Nucleus accumbens (tissue), 56 donors: Measurements from ENCODE around the gene TRIM56.
"Not testable (repeated sequence)": the region's sequence is repeated elsewhere in the genome, so short reads cannot be mapped to it uniquely, and the experiment has no call there.

ENCODE experiments used
- DNase-seq, 56 donors: peaks; one replicate each; lab custom pipeline; 2025; lab: John Stamatoyannopoulos, UW

TRIM56 gene

GRCh38 chr7:101088858-101089529, 3.7 kb downstream of the TRIM56 start:
- no peak for DNase-seq

- DNase-seq, result no peak
Measured at GRCh38 chr7:101089876-101090275, 4.6 kb downstream of the TRIM56 start.

DNA sequence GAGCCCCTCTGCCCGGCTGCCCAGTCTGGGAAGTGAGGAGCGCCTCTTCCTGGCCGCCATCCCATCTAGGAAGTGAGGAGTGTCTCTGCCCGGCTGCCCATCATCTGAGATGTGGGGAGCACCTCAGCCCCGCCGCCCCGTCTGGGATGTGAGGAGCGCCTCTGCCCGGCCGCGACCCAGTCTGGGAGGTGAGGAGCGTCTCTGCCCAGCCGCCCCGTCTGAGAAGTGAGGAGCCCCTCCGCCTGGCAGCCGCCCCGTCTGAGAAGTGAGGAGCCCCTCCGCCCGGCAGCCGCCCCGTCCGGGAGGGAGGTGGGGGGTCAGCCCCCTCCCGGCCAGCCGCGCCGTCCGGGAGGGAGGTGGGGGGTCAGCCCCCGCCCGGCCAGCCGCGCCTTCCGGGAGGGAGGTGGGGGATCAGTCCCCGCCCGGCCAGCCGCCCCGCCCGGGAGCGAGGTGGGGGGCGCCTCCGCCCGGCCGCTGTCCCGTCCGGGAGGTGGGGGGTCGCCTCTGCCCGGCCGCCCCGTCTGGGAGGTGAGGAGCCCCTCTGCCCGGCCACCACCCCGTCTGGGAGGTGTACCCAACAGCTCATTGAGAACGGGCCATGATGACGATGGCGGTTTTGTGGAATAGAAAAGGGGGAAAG, 7.1 kb downstream of the TRIM56 start:
- not testable (repeated sequence) for DNase-seq

DNA sequence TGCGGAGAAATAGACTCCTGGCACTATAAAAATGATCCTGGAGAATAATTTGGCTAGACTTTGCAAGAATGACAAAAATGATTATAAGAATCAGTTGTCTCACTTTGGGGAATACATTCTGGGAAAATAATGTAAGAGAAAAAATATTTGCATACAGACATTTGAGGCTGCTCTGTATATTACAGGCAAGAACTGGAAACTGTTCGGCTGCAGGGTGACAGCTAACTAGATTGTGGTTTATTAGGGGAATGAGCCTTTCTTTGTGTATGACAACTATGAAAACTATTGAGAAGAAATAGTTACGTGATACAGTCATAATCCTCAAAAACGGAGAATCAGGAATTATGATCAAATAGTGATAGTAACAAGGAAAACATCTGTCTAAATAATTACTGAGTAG, 8.6 kb downstream of the TRIM56 start:
- no peak for DNase-seq

DNA sequence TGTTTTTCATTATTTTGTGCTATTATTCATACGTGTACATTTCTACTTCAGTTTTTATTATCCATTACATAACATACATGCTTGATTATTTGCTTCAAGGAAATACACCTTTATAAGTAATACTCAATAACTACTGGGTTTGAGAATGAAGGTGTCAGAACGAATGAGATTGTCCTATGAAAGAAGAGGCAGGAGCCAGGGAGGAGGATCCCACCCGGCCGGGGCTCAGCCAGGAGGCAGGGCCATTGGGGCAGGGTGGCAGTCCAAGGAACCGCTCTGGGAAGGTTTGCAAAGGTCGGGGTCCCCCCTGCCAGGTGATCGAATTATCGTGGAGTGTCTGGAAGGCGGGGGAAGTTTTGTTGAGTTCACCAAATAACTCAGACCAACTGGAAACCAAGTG, 9.1 kb downstream of the TRIM56 start:
- DNase-seq, result no peak

GRCh38 chr7:101094791-101095375, 9.6 kb downstream of the TRIM56 start:
- peak in 20 of 56 donors; percentile 2 to 60 (median 14) for DNase-seq

DNA sequence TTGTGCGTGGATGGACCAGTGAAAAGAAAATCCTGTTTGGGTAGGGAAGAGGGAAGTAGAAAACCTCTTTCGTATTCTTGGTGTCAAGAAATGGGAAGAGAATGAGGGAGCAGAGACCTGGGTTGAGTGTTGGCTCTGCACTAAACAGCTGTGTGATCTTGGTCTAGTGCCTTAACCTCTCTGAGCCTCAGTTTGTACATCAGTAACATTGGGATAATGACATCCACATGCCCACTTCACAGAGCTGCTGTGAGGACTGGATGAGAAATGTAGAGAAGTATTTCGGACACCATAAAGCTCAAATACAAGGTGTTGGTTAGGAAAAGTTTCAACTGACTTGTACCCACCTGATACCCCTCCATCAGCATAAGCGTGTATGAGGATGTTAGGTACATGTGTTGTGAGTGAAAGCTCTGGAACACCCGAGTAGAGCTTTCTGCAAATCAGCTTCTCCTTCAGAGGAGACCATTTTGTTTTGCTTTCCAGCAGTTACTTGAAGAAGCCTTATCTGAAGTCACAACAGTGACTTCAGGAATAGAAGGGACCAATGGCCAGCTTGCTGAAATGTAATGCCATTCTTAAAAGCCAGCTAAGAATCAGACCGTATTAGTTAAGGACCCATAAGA, 11.2 kb downstream of the TRIM56 start:
- DNase-seq, result no peak

DNA sequence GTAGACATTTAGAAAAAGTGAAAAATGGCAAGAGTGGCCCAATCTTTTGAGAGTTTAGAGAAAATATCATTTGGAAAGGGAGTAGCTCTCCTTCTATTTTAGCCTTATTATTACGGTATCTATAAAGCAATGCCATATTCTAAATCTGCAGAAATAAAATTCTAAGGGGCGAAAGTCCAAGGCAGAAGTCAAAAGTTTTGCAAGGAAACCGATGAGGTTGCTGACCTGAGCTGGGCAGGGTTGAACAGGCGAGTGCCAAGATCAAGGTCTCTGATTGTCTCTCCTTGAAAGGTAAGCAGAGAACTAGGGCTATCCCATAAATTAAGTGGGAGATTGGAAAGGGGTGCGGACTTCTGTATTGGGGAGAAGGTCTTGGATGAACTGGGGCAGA, 11.7 kb downstream of the TRIM56 start:
- no peak for DNase-seq

GRCh38 chr7:101097561-101097960, 12.3 kb downstream of the TRIM56 start:
- DNase-seq, result no peak

GRCh38 chr7:101099969-101100781, 14.9 kb downstream of the TRIM56 start:
- DNase-seq, result peak; percentile 12 to 95 (median 78)

DNA sequence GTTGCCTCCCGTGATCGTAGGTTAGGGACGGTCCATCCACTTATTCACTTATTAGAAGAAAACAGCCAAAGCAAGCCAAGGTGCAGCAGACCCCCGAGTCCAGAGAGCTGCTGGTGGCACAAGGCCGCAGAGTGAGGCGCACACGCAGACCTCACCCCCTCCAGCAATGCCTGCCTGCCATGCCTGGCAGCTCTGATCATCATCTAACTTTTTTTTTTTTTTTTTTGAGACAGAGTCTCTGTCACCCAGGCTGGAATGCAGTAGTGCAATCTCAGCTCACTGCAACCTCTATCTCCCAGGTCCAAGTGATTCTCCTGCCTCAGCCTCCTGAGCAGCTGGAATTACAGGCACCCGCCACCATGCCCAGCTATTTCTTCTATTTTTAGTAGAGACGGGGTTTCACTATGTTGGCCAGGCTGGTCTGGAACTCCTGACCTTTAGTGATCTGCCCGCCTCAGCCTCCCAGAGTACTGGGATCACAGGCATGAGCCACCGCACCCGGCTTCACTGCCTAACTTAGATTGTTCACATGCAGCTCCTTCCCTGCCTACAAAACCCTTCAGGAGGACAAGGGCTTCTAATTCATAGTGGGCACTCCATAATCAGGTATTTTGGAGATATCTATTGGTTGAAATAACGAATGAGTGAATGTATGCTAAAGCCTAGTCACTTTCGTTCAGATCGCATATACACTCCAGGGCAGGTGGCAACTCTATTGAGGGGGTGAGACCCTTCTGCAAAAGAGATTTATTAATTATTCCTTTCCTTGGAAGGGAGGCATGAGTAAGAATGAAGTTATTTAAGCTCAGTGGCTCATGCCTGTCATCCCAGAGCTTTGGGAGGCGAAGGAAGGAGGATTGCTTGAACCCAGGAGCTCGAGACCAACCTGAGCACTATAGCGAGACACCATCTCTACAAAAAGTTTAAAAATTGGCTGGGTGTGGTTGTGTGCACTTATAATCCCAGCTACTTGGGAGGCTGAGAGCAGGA, 15.9 kb downstream of the TRIM56 start:
- peak in 1 of 56 donors; percentile 23 for DNase-seq

DNA sequence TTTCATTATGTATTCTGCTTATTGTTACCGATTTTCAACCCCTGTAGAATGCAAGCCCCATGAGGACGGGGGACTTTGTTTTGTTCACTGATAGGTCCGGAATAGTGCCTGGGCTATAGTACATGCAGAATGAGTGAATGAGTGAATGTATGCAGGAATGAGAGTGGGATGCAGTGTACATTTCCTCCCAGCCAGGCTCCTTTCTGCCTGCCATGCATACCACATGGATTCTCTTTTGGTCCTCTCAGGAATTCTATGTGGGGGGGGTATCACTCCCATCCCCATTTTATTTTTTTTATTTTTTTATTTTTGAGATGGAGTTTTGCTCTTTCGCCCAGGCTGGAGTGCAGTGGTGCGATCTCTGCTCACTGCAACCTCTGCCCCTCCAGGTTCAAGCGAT, 16.7 kb downstream of the TRIM56 start:
- DNase-seq, result no peak

DNA sequence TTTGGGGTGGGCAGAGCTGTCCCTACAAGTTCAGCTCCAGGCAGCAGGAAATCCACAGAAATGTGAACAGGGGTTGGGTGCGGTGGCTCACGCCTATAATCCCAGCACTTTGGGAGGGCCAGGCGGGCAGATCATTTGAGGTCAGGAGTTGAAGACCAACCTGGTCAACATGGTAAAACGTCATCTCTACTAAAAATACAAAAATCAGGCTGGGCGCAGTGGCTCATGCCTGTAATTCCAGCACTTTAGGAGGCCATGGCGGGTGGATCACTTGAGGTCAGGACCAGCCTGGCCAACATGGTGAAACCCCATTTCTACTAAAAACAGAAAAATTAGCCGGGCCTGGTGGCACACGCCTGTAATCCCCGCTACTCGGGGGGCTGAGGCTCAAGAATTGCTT, 18.4 kb downstream of the TRIM56 start:
- DNase-seq, result not testable (repeated sequence)

DNA sequence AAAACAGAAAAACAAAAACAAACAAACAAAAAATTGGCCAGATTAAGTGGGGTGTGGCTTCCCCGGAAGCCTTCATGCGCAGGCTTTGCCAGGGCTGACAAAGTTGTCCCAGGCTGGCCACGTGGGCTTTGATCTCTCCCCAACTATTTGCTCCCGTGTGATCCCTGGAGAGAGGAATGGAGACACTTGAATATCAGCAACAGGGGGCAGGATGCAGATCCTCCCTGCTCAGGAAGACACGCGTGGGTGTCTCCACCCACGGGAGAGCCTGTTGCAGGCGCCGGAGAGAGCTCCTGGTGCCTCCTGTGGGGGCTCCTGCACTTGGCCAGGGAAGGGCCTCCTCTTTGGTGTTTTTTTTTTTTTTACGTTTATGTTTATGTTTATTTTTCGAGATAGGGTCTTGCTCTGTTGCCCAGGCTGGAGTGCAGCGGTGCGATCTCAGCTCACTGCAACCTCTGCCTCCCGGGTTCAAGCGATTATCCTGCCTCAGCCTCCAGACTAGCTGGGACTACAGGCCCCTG, 19.0 kb downstream of the TRIM56 start:
- peak in 14 of 56 donors; percentile 4 to 56 (median 16) for DNase-seq

DNA sequence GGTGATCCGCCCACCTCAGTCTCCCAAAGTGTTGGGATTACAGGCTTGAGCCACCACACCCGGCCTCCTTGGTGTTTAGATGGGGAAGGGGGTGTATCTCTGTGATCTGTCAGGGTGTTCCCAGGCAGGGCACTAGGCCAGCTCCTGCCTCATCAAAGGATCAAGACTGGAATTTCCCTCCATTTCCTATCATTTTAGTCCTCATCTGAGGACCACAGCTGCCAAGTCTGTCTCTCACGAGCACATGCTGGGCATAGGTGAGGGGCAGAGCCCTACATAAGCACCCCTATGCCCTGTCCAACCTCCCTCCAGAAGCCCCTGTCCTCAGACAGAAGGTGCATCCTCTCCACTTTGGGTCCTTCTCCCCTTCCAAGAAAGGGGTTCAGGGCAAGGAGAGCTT, 19.5 kb downstream of the TRIM56 start:
- DNase-seq, result no peak

DNA sequence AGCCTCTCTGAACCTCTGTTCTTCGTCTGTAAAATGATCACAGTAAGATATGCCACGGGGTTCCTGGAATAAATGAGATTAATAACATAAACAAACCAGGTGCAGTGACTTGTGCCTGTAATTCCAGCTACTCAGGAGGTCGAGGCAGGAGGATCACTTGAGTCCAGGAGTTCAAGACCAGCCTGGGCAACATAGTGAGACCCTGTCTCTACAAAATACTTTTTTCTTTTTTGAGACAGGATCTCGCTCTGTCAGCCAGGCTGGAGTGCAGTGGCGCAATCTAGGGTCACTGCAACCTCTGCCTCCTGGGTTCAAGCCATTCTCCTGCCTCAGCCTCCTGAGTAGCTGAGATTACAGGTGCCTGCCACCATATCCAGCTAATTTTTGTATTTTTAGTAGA, 20.0 kb downstream of the TRIM56 start:
- DNase-seq, result not testable (repeated sequence)

- DNase-seq, result no peak
Measured at GRCh38 chr7:101106386-101106785, 21.1 kb downstream of the TRIM56 start.

GRCh38 chr7:101108330-101108857, 23.1 kb downstream of the TRIM56 start:
- peak in 22 of 56 donors; percentile 3 to 54 (median 16) for DNase-seq

- no peak for DNase-seq
Measured at GRCh38 chr7:101108961-101109360, 23.7 kb downstream of the TRIM56 start.
